HepG2 (cell line): Measurements from ENCODE around the gene HDDC3. TPM values are rescaled to one million over a fixed set of nuclear protein-coding genes. Genes with fewer than 3 reads are reported as not detected.

Experiments used
- FOXC1 ChIP-seq: sonication (generic); formaldehyde crosslinking; IDR thresholded peaks from 2 replicates; pipeline ENCODE4 v1.8.0; 2022; ENCODE audit warnings: mild to moderate bottlenecking, missing genetic modification reagents, borderline replicate concordance
- KDM4B ChIP-seq: sonication (generic); formaldehyde crosslinking; IDR thresholded peaks from 2 replicates; pipeline ENCODE4 v1.4.0; 2020; ENCODE audit warnings: missing genetic modification reagents
- SIN3B ChIP-seq: fragments of 150-350 bp; IDR thresholded peaks from 2 replicates; pipeline ENCODE4 v1.6.1; 2014; ENCODE audit warnings: low read length
- ZBTB21 ChIP-seq: sonication (generic); formaldehyde crosslinking; IDR thresholded peaks from 2 replicates; pipeline ENCODE4 v1.4.0; 2020; ENCODE audit warnings: missing genetic modification reagents
- ZC3H4 ChIP-seq: sonication (generic); formaldehyde crosslinking; IDR thresholded peaks from 2 replicates; pipeline ENCODE4 v1.4.0; 2020; ENCODE audit warnings: missing genetic modification reagents, borderline replicate concordance
- ZIK1 ChIP-seq: sonication (generic); formaldehyde crosslinking; IDR thresholded peaks from 2 replicates; pipeline ENCODE4 v1.5.0; 2020; ENCODE audit warnings: mild to moderate bottlenecking, low read depth, missing genetic modification reagents, borderline replicate concordance
- ZNF367 ChIP-seq: sonication (generic); formaldehyde crosslinking; IDR thresholded peaks from 2 replicates; pipeline ENCODE4 v1.4.0; 2020; ENCODE audit warnings: missing genetic modification reagents, borderline replicate concordance
- ZNF501 ChIP-seq: sonication (generic); formaldehyde crosslinking; IDR thresholded peaks from 2 replicates; pipeline ENCODE4 v1.5.1; 2020; ENCODE audit warnings: mild to moderate bottlenecking, moderate library complexity, missing genetic modification reagents
- ZNF546 ChIP-seq: sonication (generic); formaldehyde crosslinking; conservative IDR thresholded peaks from 2 replicates; pipeline ENCODE4 v1.8.1; 2023; ENCODE audit warnings: mild to moderate bottlenecking, missing genetic modification reagents
- ZNF567 ChIP-seq: sonication (generic); formaldehyde crosslinking; IDR thresholded peaks from 2 replicates; pipeline ENCODE4 v1.8.1; 2023; ENCODE audit warnings: mild to moderate bottlenecking, missing genetic modification reagents, borderline replicate concordance
- ZNF572 ChIP-seq: sonication (generic); formaldehyde crosslinking; IDR thresholded peaks from 2 replicates; pipeline ENCODE4 v1.5.1; 2020; ENCODE audit warnings: mild to moderate bottlenecking, missing genetic modification reagents
- ZNF605 ChIP-seq: sonication (generic); formaldehyde crosslinking; IDR thresholded peaks from 2 replicates; pipeline ENCODE4 v1.8.0; 2022; ENCODE audit warnings: mild to moderate bottlenecking, missing genetic modification reagents
- polyA plus RNA-seq, 8 experiments: library from polyadenylated mRNA; depleted of rRNA in 3 of 8; stranded (reverse) in 7 of 8; unstranded in 1 of 8; fragments of >200 nt; fragmentation: Illumina TruSeq in 4 of 8; extraction: Trizol in 4 of 8; gene quantifications; 2 replicates each; pipeline versions ENCODE4 v1.2.1 to v1.2.3, GENCODE V29; 2011 to 2016; ENCODE audit warnings: low read depth in 4 of 8, missing spikeins in 1 of 8, mixed read lengths in 1 of 8; ENCODE audit not compliant: insufficient read depth in 1 of 8
- total RNA-seq, 5 experiments: library from RNA; depleted of rRNA; stranded (reverse); fragments of >200 nt; fragmentation: Illumina TruSeq; extraction: Trizol; gene quantifications; 2 replicates each; pipeline ENCODE4 v1.2.3, GENCODE V29; 2016; ENCODE audit warnings: low read depth in 1 of 5
- TF ChIP-seq, protein P1 (sequence below): sonication (generic); formaldehyde crosslinking; IDR thresholded peaks from 2 replicates; pipeline ENCODE4 v1.4.0; 2020; ENCODE audit warnings: mild to moderate bottlenecking, low read depth, missing genetic modification reagents
- TF ChIP-seq, protein P2 (sequence below): sonication (generic); formaldehyde crosslinking; IDR thresholded peaks from 2 replicates; pipeline ENCODE4 v1.4.0; 2020; ENCODE audit warnings: mild to moderate bottlenecking, missing genetic modification reagents
- TF ChIP-seq, protein P3 (sequence below): IDR thresholded peaks from 2 replicates; pipeline ENCODE4 v1.6.1; 2016; ENCODE audit warnings: low read depth, missing genetic modification reagents, missing compliant biosample characterization
- TF ChIP-seq, protein P4 (sequence below): sonication (generic); formaldehyde crosslinking; conservative IDR thresholded peaks from 2 replicates; pipeline ENCODE4 v1.4.0; 2020; ENCODE audit warnings: mild to moderate bottlenecking, missing genetic modification reagents, moderate library complexity

The HDDC3 gene
- total and polyA plus RNA-seq, 2 of the 13 experiments (the other 11 are each of a cell fraction or from before 2014, with no cell fraction given) = 18.7 to 28.3 TPM

DNA sequence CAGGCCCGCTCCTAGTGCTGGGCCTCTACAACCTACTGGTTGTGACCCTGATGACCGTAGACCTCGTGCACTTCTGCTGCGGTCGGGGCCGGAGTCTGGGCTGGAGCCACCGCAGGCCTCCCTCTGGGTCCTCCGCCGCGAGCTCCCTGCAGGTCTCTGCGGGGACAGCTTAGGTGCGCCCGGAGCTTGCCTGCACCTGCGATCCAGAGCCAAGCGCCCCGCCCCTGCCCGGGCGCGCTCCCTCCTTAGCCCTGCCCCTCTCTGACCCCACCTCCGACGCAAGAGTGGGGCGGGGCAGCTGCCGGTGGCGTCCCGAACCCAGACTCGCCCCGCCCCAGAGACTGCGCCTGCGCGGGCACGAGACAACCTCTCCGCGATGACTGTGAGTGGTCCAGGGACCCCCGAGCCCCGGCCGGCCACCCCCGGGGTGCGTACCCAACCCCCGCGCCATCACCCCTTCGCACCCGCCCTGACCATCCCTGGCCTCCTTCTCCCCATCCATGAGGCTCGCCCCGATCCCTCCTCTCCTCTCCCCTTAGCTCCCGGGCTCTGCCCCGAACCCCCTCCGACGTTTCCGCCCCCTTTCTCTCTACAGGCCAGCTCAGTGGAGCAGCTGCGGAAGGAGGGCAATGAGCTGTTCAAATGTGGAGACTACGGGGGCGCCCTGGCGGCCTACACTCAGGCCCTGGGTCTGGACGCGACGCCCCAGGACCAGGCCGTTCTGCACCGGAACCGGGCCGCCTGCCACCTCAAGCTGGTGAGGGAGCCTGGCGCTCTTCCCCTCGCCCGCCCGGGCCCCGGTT lies 2.8 kb upstream of the HDDC3 start, which contains the start of gene UNC45A (continued):
- TF ChIP-seq, protein P1, sequence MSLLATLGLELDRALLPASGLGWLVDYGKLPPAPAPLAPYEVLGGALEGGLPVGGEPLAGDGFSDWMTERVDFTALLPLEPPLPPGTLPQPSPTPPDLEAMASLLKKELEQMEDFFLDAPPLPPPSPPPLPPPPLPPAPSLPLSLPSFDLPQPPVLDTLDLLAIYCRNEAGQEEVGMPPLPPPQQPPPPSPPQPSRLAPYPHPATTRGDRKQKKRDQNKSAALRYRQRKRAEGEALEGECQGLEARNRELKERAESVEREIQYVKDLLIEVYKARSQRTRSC = no peak
- no peak for TF ChIP-seq KDM4B (CRISPR knock-in tag)
- TF ChIP-seq ZNF367 (CRISPR knock-in tag) = no peak
- no peak for TF ChIP-seq SIN3B
- TF ChIP-seq ZC3H4 = no peak
- TF ChIP-seq, protein P2, sequence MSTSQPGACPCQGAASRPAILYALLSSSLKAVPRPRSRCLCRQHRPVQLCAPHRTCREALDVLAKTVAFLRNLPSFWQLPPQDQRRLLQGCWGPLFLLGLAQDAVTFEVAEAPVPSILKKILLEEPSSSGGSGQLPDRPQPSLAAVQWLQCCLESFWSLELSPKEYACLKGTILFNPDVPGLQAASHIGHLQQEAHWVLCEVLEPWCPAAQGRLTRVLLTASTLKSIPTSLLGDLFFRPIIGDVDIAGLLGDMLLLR (CRISPR knock-in tag) = peak; percentile 22; the same call in 1 of the 2 replicates
- no peak for TF ChIP-seq ZBTB21 (CRISPR knock-in tag)
- TF ChIP-seq FOXC1 = 0 out of 2 replicates have a peak, but pooled peaks have one; percentile 36
- TF ChIP-seq, protein P3, sequence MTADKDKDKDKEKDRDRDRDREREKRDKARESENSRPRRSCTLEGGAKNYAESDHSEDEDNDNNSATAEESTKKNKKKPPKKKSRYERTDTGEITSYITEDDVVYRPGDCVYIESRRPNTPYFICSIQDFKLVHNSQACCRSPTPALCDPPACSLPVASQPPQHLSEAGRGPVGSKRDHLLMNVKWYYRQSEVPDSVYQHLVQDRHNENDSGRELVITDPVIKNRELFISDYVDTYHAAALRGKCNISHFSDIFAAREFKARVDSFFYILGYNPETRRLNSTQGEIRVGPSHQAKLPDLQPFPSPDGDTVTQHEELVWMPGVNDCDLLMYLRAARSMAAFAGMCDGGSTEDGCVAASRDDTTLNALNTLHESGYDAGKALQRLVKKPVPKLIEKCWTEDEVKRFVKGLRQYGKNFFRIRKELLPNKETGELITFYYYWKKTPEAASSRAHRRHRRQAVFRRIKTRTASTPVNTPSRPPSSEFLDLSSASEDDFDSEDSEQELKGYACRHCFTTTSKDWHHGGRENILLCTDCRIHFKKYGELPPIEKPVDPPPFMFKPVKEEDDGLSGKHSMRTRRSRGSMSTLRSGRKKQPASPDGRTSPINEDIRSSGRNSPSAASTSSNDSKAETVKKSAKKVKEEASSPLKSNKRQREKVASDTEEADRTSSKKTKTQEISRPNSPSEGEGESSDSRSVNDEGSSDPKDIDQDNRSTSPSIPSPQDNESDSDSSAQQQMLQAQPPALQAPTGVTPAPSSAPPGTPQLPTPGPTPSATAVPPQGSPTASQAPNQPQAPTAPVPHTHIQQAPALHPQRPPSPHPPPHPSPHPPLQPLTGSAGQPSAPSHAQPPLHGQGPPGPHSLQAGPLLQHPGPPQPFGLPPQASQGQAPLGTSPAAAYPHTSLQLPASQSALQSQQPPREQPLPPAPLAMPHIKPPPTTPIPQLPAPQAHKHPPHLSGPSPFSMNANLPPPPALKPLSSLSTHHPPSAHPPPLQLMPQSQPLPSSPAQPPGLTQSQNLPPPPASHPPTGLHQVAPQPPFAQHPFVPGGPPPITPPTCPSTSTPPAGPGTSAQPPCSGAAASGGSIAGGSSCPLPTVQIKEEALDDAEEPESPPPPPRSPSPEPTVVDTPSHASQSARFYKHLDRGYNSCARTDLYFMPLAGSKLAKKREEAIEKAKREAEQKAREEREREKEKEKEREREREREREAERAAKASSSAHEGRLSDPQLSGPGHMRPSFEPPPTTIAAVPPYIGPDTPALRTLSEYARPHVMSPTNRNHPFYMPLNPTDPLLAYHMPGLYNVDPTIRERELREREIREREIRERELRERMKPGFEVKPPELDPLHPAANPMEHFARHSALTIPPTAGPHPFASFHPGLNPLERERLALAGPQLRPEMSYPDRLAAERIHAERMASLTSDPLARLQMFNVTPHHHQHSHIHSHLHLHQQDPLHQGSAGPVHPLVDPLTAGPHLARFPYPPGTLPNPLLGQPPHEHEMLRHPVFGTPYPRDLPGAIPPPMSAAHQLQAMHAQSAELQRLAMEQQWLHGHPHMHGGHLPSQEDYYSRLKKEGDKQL = no peak
- no peak for TF ChIP-seq ZIK1 (CRISPR knock-in tag)
- TF ChIP-seq ZNF546 = peak; percentile 26; the same call in 1 of the 2 replicates
- TF ChIP-seq ZNF605 (CRISPR knock-in tag) = no peak; the same call in 1 of the 2 replicates
- TF ChIP-seq, protein P4, sequence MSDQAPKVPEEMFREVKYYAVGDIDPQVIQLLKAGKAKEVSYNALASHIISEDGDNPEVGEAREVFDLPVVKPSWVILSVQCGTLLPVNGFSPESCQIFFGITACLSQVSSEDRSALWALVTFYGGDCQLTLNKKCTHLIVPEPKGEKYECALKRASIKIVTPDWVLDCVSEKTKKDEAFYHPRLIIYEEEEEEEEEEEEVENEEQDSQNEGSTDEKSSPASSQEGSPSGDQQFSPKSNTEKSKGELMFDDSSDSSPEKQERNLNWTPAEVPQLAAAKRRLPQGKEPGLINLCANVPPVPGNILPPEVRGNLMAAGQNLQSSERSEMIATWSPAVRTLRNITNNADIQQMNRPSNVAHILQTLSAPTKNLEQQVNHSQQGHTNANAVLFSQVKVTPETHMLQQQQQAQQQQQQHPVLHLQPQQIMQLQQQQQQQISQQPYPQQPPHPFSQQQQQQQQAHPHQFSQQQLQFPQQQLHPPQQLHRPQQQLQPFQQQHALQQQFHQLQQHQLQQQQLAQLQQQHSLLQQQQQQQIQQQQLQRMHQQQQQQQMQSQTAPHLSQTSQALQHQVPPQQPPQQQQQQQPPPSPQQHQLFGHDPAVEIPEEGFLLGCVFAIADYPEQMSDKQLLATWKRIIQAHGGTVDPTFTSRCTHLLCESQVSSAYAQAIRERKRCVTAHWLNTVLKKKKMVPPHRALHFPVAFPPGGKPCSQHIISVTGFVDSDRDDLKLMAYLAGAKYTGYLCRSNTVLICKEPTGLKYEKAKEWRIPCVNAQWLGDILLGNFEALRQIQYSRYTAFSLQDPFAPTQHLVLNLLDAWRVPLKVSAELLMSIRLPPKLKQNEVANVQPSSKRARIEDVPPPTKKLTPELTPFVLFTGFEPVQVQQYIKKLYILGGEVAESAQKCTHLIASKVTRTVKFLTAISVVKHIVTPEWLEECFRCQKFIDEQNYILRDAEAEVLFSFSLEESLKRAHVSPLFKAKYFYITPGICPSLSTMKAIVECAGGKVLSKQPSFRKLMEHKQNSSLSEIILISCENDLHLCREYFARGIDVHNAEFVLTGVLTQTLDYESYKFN (CRISPR knock-in tag) = no peak; the same call in 1 of the 2 replicates
- TF ChIP-seq ZNF501 = no peak
- no peak for TF ChIP-seq ZNF567
- TF ChIP-seq ZNF572 (CRISPR knock-in tag) = no peak
